H1 (cell line): ENCODE results near the gene NRXN3. TPM values are rescaled to one million over a fixed set of nuclear protein-coding genes. Genes with fewer than 3 reads are reported as not detected.

Experiments used
- CTCF ChIA-PET: fragments of 300-600 bp; sonication (Branson Sonifier 250); formaldehyde crosslinking; loops from one replicate; lab custom pipeline; 2021; ENCODE audit not compliant: partially characterized antibody; lab: Charles Lee
- POLR2A ChIA-PET: fragments of 300-600 bp; sonication (Branson Sonifier 250); formaldehyde crosslinking; loops from one replicate; lab custom pipeline; 2021; ENCODE audit warnings: inconsistent platforms; ENCODE audit not compliant: partially characterized antibody; lab: Charles Lee
- DNase-seq, 2 experiments: peaks; one replicate each; pipeline versions ENCODE4 v3.0.0 to v3.0.0-alpha.2; 2010 to 2022; ENCODE audit warnings: low spot score in 2 of 2, low read depth in 1 of 2, mixed read lengths in 1 of 2
- FAIRE-seq: peaks from 2 replicates; lab custom pipeline; 2011; peaks lifted over from hg19 to GRCh38; lab: Jason Lieb, UNC
- H2AFZ ChIP-seq: 2 replicates; pipeline ENCODE4 v1.8.1; 2012; ENCODE audit warnings: low read length, inconsistent platforms
- H2AK5ac ChIP-seq: 2 replicates; pipeline ENCODE4 v1.6.1; 2013; ENCODE audit warnings: low read depth, low read length
- H2BK120ac ChIP-seq: replicated peaks from 2 replicates; pipeline ENCODE3; 2013; ENCODE audit warnings: low read depth, low read length, inconsistent platforms
- H2BK12ac ChIP-seq: 2 replicates; pipeline ENCODE4 v1.6.1; 2013; ENCODE audit warnings: low read depth, low read length
- H2BK15ac ChIP-seq: 2 replicates; pipeline ENCODE4 v1.6.1; 2013; ENCODE audit warnings: low read length
- H2BK20ac ChIP-seq: 2 replicates; pipeline ENCODE4 v1.6.1; 2013; ENCODE audit warnings: low read length
- H2BK5ac ChIP-seq: 2 replicates; pipeline ENCODE4 v1.6.1; 2013; ENCODE audit warnings: low read depth, low read length
- H3K14ac ChIP-seq: 2 replicates; pipeline ENCODE4 v1.6.1; 2013; ENCODE audit warnings: inconsistent platforms; ENCODE audit not compliant: insufficient read length
- H3K18ac ChIP-seq: 2 replicates; pipeline ENCODE4 v1.6.1; 2013; ENCODE audit warnings: low read length; ENCODE audit errors: extremely low read depth
- H3K23ac ChIP-seq: 2 replicates; pipeline ENCODE4 v1.6.1; 2013; ENCODE audit warnings: inconsistent platforms; ENCODE audit not compliant: insufficient read length
- H3K23me2 ChIP-seq: 2 replicates; pipeline ENCODE4 v1.6.1; 2013; ENCODE audit warnings: low read depth, low read length
- H3K27ac ChIP-seq: 2 replicates; pipeline ENCODE4 v1.6.1; 2011; ENCODE audit warnings: low read depth, low read length, inconsistent platforms
- H3K27me3 ChIP-seq, 4 experiments: replicated peaks in 1 of 4; 1 replicate in 1 of 4; 2 replicates in 3 of 4; pipeline versions ENCODE4 v1.6.1 to v1.8.1; 2011 to 2013; ENCODE audit warnings: low read length in 3 of 4, mild to moderate bottlenecking in 3 of 4, inconsistent platforms in 2 of 4, mixed read lengths in 2 of 4, moderate library complexity in 1 of 4; ENCODE audit not compliant: control insufficient read depth in 3 of 4, insufficient read depth in 3 of 4; ENCODE audit errors: extremely low read depth in 1 of 4
- H3K36me3 ChIP-seq, 4 experiments: 2 replicates each; pipeline versions ENCODE4 v1.6.1 to v1.8.1; 2011 to 2013; ENCODE audit warnings: mild to moderate bottlenecking in 4 of 4, low read length in 3 of 4, moderate library complexity in 2 of 4, control low read depth in 1 of 4, inconsistent platforms in 1 of 4; ENCODE audit not compliant: insufficient read depth in 4 of 4, control insufficient read depth in 2 of 4
- H3K4ac ChIP-seq: replicated peaks from 2 replicates; pipeline ENCODE3; 2013; ENCODE audit warnings: low read length, low read depth, mixed read lengths, inconsistent platforms; ENCODE audit not compliant: insufficient read length
- H3K4me1 ChIP-seq, 4 experiments: replicated peaks in 1 of 4; 1 replicate in 1 of 4; 2 replicates in 3 of 4; pipeline versions ENCODE4 v1.6.1 to v1.8.1; 2011 to 2013; ENCODE audit warnings: low read length in 3 of 4, inconsistent platforms in 2 of 4, mixed read lengths in 1 of 4; ENCODE audit not compliant: insufficient read depth in 4 of 4, control insufficient read depth in 3 of 4
- H3K4me2 ChIP-seq, 2 experiments: 2 replicates each; pipeline versions ENCODE4 v1.6.1 to v1.8.1; 2011 to 2013; ENCODE audit warnings: low read depth in 2 of 2, low read length in 2 of 2, control low read depth in 1 of 2, inconsistent platforms in 1 of 2, mild to moderate bottlenecking in 1 of 2; ENCODE audit not compliant: insufficient read depth in 1 of 2
- H3K4me3 ChIP-seq, 4 experiments: fragments of 200-600, 300-600 bp in 1 of 4; sonication (generic), shearing (Covaris generic), sonication (Bioruptor Twin) in 1 of 4; 2 replicates each; pipeline versions ENCODE4 v1.5.1 to v1.8.1; 2011 to 2016; ENCODE audit warnings: low read length in 4 of 4, low read depth in 3 of 4, control low read depth in 2 of 4, inconsistent platforms in 2 of 4, mild to moderate bottlenecking in 2 of 4, mixed read lengths in 1 of 4, moderate library complexity in 1 of 4; ENCODE audit not compliant: insufficient read depth in 2 of 4; ENCODE audit errors: extremely low read depth in 1 of 4
- H3K56ac ChIP-seq: replicated peaks from 2 replicates; pipeline ENCODE3; 2013; ENCODE audit warnings: low read depth, mild to moderate bottlenecking, mixed read lengths, low read length, inconsistent platforms; ENCODE audit not compliant: insufficient read length
- H3K79me1 ChIP-seq: 2 replicates; pipeline ENCODE4 v1.6.1; 2013; ENCODE audit warnings: low read depth, low read length, control low read depth
- H3K79me2 ChIP-seq, 2 experiments: 2 replicates each; pipeline versions ENCODE4 v1.6.1 to v1.8.1; 2012 to 2013; ENCODE audit warnings: low read length in 2 of 2, mild to moderate bottlenecking in 2 of 2, inconsistent platforms in 1 of 2; ENCODE audit not compliant: insufficient read depth in 2 of 2, control insufficient read depth in 1 of 2
- H3K9ac ChIP-seq, 4 experiments: replicated peaks in 1 of 4; 1 replicate in 1 of 4; 2 replicates in 3 of 4; pipeline versions ENCODE4 v1.6.1 to v1.8.1; 2011 to 2013; ENCODE audit warnings: low read depth in 3 of 4, low read length in 3 of 4, control low read depth in 2 of 4, mild to moderate bottlenecking in 2 of 4, moderate library complexity in 2 of 4, inconsistent platforms in 1 of 4; ENCODE audit errors: extremely low read depth in 1 of 4
- H3K9me3 ChIP-seq, 2 experiments: 2 replicates each; pipeline versions ENCODE4 v1.6.1 to v1.8.1; 2012 to 2013; ENCODE audit warnings: mild to moderate bottlenecking in 2 of 2, moderate library complexity in 2 of 2, control low read depth in 1 of 2, inconsistent platforms in 1 of 2, low read depth in 1 of 2, low read length in 1 of 2, mixed read lengths in 1 of 2; ENCODE audit not compliant: insufficient read depth in 2 of 2
- H4K20me1 ChIP-seq, 2 experiments: replicated peaks in 1 of 2; 2 replicates each; pipeline versions ENCODE3 to v1.8.1; 2011 to 2013; ENCODE audit warnings: inconsistent platforms in 2 of 2, low read length in 2 of 2, mild to moderate bottlenecking in 1 of 2; ENCODE audit not compliant: insufficient read depth in 2 of 2, control insufficient read depth in 1 of 2
- H4K5ac ChIP-seq: 2 replicates; pipeline ENCODE4 v1.6.1; 2013; ENCODE audit warnings: low read length, low read depth, mixed read lengths, inconsistent platforms; ENCODE audit not compliant: insufficient read length
- H4K8ac ChIP-seq: 2 replicates; pipeline ENCODE4 v1.8.0; 2013; ENCODE audit warnings: mild to moderate bottlenecking, moderate library complexity, low read length, inconsistent platforms; ENCODE audit not compliant: insufficient read depth; ENCODE audit errors: extremely low read depth
- H4K91ac ChIP-seq: replicated peaks from 2 replicates; pipeline ENCODE3; 2013; ENCODE audit warnings: low read length, mixed read lengths, inconsistent platforms; ENCODE audit not compliant: insufficient read length
- MAFK ChIP-seq: IDR thresholded peaks from 2 replicates; pipeline ENCODE4 v1.6.1; 2012; ENCODE audit warnings: low read depth, mild to moderate bottlenecking, improper control_type of control experiment, low read length
- WGBS, 2 experiments: shearing (Covaris generic) in 1 of 2; methylation state at CpG; one replicate each; pipeline versions ENCODE4 v1.1.6 to v1.1.7; 2013 to 2015; ENCODE audit warnings: low lambda C conversion rate in 2 of 2, mixed read lengths in 2 of 2, inconsistent platforms in 1 of 2, low coverage in 1 of 2, missing lambda C conversion rate in 1 of 2; ENCODE audit not compliant: insufficient replicate concordance in 2 of 2, insufficient coverage in 1 of 2, insufficient read length in 1 of 2; ENCODE audit errors: extremely low coverage in 1 of 2, missing lambda C conversion rate in 1 of 2; 5-methylcytosine and 5-hydroxymethylcytosine counted together
- polyA plus RNA-seq, 7 experiments: library from polyadenylated mRNA; depleted of rRNA in 3 of 7; stranded (reverse) in 5 of 7; unstranded in 2 of 7; fragments of >200 nt in 5 of 7; fragments of 200-250 nt in 2 of 7; gene quantifications; 1 replicate in 5 of 7; 2 replicates in 1 of 7; 4 replicates in 1 of 7; pipeline versions ENCODE4 v1.2.1 to v1.2.3, GENCODE V29; 2011 to 2013; ENCODE audit warnings: missing spikeins in 2 of 7, mixed read lengths in 2 of 7
- total RNA-seq: library from RNA; stranded (reverse); fragmentation: NEBNext Ultra II Directional; extraction: Animal tissue kit (Norgen Biotek cat#: 25700); gene quantifications from 2 replicates; pipeline ENCODE4 v1.2.1, GENCODE V29; 2021

The NRXN3 gene
- total and polyA plus RNA-seq, 2 of the 8 experiments (the other 6 are each of a cell fraction or from before 2014, with no cell fraction given): 2.6 to 4.1 TPM

GRCh38 chr14:78970677-78971076 lies 800.5 kb downstream of the NRXN3 start:
- H2BK20ac ChIP-seq: no peak overlapping the region
- H2BK120ac ChIP-seq: no peak overlapping the region
- no peak overlapping the region for H2AK5ac ChIP-seq
- H3K18ac ChIP-seq: no peak overlapping the region
- H3K4me3 ChIP-seq: no peak overlapping the region
- H3K14ac ChIP-seq: no peak overlapping the region
- H2BK15ac ChIP-seq: no peak overlapping the region
- no peak overlapping the region for H3K23ac ChIP-seq
- no peak overlapping the region for H4K5ac ChIP-seq
- no peak overlapping the region for H2BK12ac ChIP-seq
- H4K20me1 ChIP-seq: no peaks in the 10 kb centered on the region
- no peaks in the 10 kb centered on the region for H3K79me2 ChIP-seq
- no peak overlapping the region for H4K8ac ChIP-seq
- no peaks in the 10 kb centered on the region for H3K27me3 ChIP-seq
- H3K56ac ChIP-seq: no peak overlapping the region
- no peak overlapping the region for H3K9ac ChIP-seq
- H3K9me3 ChIP-seq: no peaks in the 10 kb centered on the region
- no peak overlapping the region for H2BK5ac ChIP-seq
- H3K36me3 ChIP-seq: no peaks in the 10 kb centered on the region
- H3K79me1 ChIP-seq: no peaks in the 10 kb centered on the region
- H3K23me2 ChIP-seq: no peaks in the 10 kb centered on the region
- ChIA-PET POLR2A (no interaction called here), CTCF (interaction anchor here (0.9 to 1.3 kb wide), 2 partner anchors 37 to 68 kb away, joined by 3 read pairs; no protein-coding TSS in a partner anchor)
- no peak for FAIRE-seq
- no peak overlapping the region for H4K91ac ChIP-seq
- no peak overlapping the region for H3K27ac ChIP-seq
- H3K4me2 ChIP-seq: no peak overlapping the region
- peaks cover 0 to 4% (median 0%) of the 10 kb centered on the region in 4 experiments; a peak in 1 of 7 replicates for H3K4me1 ChIP-seq
- no peak overlapping the region for H3K4ac ChIP-seq
- DNase-seq: no peak
- no peak overlapping the region for H2AFZ ChIP-seq
- no peak for TF ChIP-seq MAFK
- WGBS, 2 experiments: 90% methylated on average over 5 of the region's 5 CpGs; no CpG with 5 or more reads in 1 of the 2 experiments
